Adrenal gland (tissue), 12 donors: ENCODE measurements around the gene RRAD. TPM values are rescaled to one million over a fixed set of nuclear protein-coding genes. Genes with fewer than 3 reads are reported as not detected.

Experiments used
- DNase-seq, 7 donors: peaks; one replicate each; pipeline ENCODE4 v3.0.0-alpha.2; 2019 to 2020
- H3K27ac ChIP-seq, 5 donors: fragments of 200-600 bp; sonication (generic) in 4 of 5; 1 replicate in 3 of 5; 2 replicates in 2 of 5; pipeline versions ENCODE4 v1.5.1 to v1.8.0; 2016 to 2020; ENCODE audit warnings: mild to moderate bottlenecking in 1 of 5
- H3K27me3 ChIP-seq: fragments of 200-600 bp; 2 replicates; pipeline ENCODE4 v1.8.0; 2021
- H3K36me3 ChIP-seq, 2 donors: fragments of 200-600 bp; replicated peaks in 1 of 2; 1 replicate in 1 of 2; 2 replicates in 1 of 2; pipeline versions ENCODE4 v1.5.1 to v1.8.0; 2018 to 2022
- H3K4me1 ChIP-seq, 2 donors: fragments of 200-600 bp; replicated peaks in 1 of 2; 1 replicate in 1 of 2; 2 replicates in 1 of 2; pipeline versions ENCODE4 v1.5.1 to v1.8.0; 2018 to 2021
- H3K4me3 ChIP-seq, 4 donors: fragments of 200-600 bp; sonication (generic) in 3 of 4; one replicate each; pipeline ENCODE4 v1.5.1; 2016 to 2018
- H3K9me3 ChIP-seq, 3 donors: fragments of 200-600 bp; sonication (generic) in 1 of 3; replicated peaks in 1 of 3; 1 replicate in 2 of 3; 2 replicates in 1 of 3; pipeline versions ENCODE4 v1.5.1 to v1.8.0; 2016 to 2021
- CTCF ChIP-seq, 6 experiments: fragments of 450-650 bp in 4 of 6; fragments of 200-600 bp in 2 of 6; sonication (generic) in 1 of 6; IDR thresholded peaks; 1 replicate in 5 of 6; 2 replicates in 1 of 6; pipeline versions ENCODE4 v1.5.1 to v1.8.0; 2016 to 2021; ENCODE audit warnings: antibody characterized with exemption in 6 of 6, mild to moderate bottlenecking in 2 of 6, moderate library complexity in 1 of 6
- POLR2A ChIP-seq, 2 donors: fragments of 450-650 bp; IDR thresholded peaks; one replicate each; pipeline ENCODE4 v1.6.1; 2017; ENCODE audit warnings: antibody characterized with exemption in 2 of 2, mild to moderate bottlenecking in 2 of 2, moderate library complexity in 1 of 2
- WGBS, 4 donors: extraction: QIAGEN DNeasy Blood & Tissue Kit in 2 of 4; methylation state at CpG; one replicate each; pipeline versions ENCODE4 v1.1.5 to v1.1.7; 2013 to 2017; 5-methylcytosine and 5-hydroxymethylcytosine counted together
- intact Hi-C, 2 donors: fragments of 100-400 bp; cut with DNase I; formaldehyde crosslinking; loops; one replicate each; pipeline versions ENCODE4 v1.14.1 to v1.15.0; 2022 to 2023
- polyA plus RNA-seq, 3 donors: library from polyadenylated mRNA; stranded (reverse); fragments of 200-250 nt in 2 of 3; fragments of 350-450 nt in 1 of 3; fragmentation: Illumina TruSeq in 1 of 3; extraction: RNeasy Lipid Tissue Mini Kit (QIAGEN cat#74804) in 1 of 3; gene quantifications; one replicate each; pipeline ENCODE4 v1.2.3, GENCODE V29; 2013 to 2014
- total RNA-seq, 9 donors: library from RNA; depleted of rRNA in 4 of 9; stranded (reverse); fragments of >200 nt in 4 of 9; fragments of 120-200 nt in 1 of 9; fragmentation: NEBNext Ultra II Directional in 1 of 9; extraction: Animal tissue kit (Norgen Biotek cat#: 25700) in 1 of 9; gene quantifications; one replicate each; pipeline versions ENCODE4 v1.1.0 to v1.2.4, GENCODE V29; 2013 to 2023
- donor health status: healthy with polysubstance abuse.
- donor health status: Bipolar disorder and iron deficiency.
- donor health status: DM: yes; HTN: yes; CAD: no.
- donor health status: DM: no; HTN: no; CAD: no.
- donor health status: DM: no; HTN: no; CAD: no.
- donor health status: DM: yes; HTN: yes; CAD: no.

Gene RRAD
- total and polyA plus RNA-seq, 12 donors = 0.22 to 52.5 (median 13.0) TPM

- Histone ChIP-seq H3K36me3 (no peaks in the 10 kb centered on the region), H3K4me1 (peaks cover 20 to 39% of the 10 kb centered on the region in 2 donors), H3K27ac (peak overlapping the region in 2 of 5 donors; percentile 78 to 88), H3K9me3 (no peaks in the 10 kb centered on the region), H3K4me3 (no peak overlapping the region), H3K27me3 (no peaks in the 10 kb centered on the region)
- 61 to 79% (median 67%) methylated on average over 4 to 7 of the region's 7 CpGs for WGBS, 4 donors
- DNase-seq = no peak
- TF ChIP-seq POLR2A (IDR thresholded peaks at IDR 0.05) (no peak), CTCF (IDR thresholded peaks at IDR 0.05) (no peak)
- intact Hi-C loops = no loop called here
These were observed 24.5 kb downstream of the RRAD start for GRCh38 chr16:66900721-66901441.

GRCh38 chr16:66899945-66900710, 25.2 kb downstream of the RRAD start:
- H3K9me3 ChIP-seq = no peaks in the 10 kb centered on the region
- H3K4me1 ChIP-seq = peaks cover 20 to 31% of the 10 kb centered on the region in 2 donors
- H3K4me3 ChIP-seq = no peak overlapping the region
- peak overlapping the region; percentile 57 to 88 (median 78) for H3K27ac ChIP-seq
- intact Hi-C loops = loop anchor here (5.0 kb wide), 2 partner anchors 32 to 42 kb away; partner anchors contain the start of gene CIAO2B (in 1 of the 2)
- no peaks in the 10 kb centered on the region for H3K27me3 ChIP-seq
- TF ChIP-seq POLR2A (IDR thresholded peaks at IDR 0.05) (peak in 1 of 2 donors; percentile 46), CTCF (IDR thresholded peaks at IDR 0.05) (no peak)
- WGBS, 4 donors = 25 to 33% (median 28%) methylated on average over 4 to 9 of the region's 9 CpGs
- no peaks in the 10 kb centered on the region for H3K36me3 ChIP-seq
- peak; percentile 83 to 94 (median 89) for DNase-seq

GRCh38 chr16:66899310-66899944, 25.9 kb downstream of the RRAD start:
- intact Hi-C loops = loop anchor here (5.0 kb wide), 2 partner anchors 33 to 43 kb away; partner anchors contain the start of gene CIAO2B (in 1 of the 2)
- H3K4me1 ChIP-seq = peaks cover 20 to 29% of the 10 kb centered on the region in 2 donors
- 69 to 81% (median 77%) methylated on average over 4 to 6 of the region's 6 CpGs for WGBS, 4 donors
- TF ChIP-seq POLR2A (IDR thresholded peaks at IDR 0.05) = no peak
- no peak for TF ChIP-seq CTCF (IDR thresholded peaks at IDR 0.05)
- peak overlapping the region; percentile 57 to 88 (median 78) for H3K27ac ChIP-seq
- peak in 2 of 7 donors; percentile 41 to 49 for DNase-seq
- H3K4me3 ChIP-seq = no peak overlapping the region
- H3K27me3 ChIP-seq = no peaks in the 10 kb centered on the region
- no peaks in the 10 kb centered on the region for H3K36me3 ChIP-seq
- no peaks in the 10 kb centered on the region for H3K9me3 ChIP-seq

- WGBS, 4 donors = 56 to 71% (median 64%) methylated on average over 2 of the region's 2 CpGs
- H3K4me3 ChIP-seq = no peak overlapping the region
- H3K4me1 ChIP-seq = peaks cover 20 to 29% of the 10 kb centered on the region in 2 donors
- no peaks in the 10 kb centered on the region for H3K27me3 ChIP-seq
- TF ChIP-seq POLR2A (IDR thresholded peaks at IDR 0.05) (no peak), CTCF (IDR thresholded peaks at IDR 0.05) (no peak)
- H3K9me3 ChIP-seq = no peaks in the 10 kb centered on the region
- H3K27ac ChIP-seq = peak overlapping the region in 4 of 5 donors; percentile 57 to 88 (median 80)
- no peaks in the 10 kb centered on the region for H3K36me3 ChIP-seq
- DNase-seq = no peak
- intact Hi-C loops = loop anchor here (5.0 kb wide), 2 partner anchors 33 to 43 kb away; partner anchors contain the start of gene CIAO2B (in 1 of the 2)
These were observed 26.4 kb downstream of the RRAD start for GRCh38 chr16:66898933-66899309.
